Lung (tissue), 12 donors: ENCODE data around the gene STAC3. TPM values are rescaled to one million over a fixed set of nuclear protein-coding genes. Genes with fewer than 3 reads are reported as not detected.

Experiments
- ATAC-seq: fragments of 200-7000 bp; cut with Tn5 transposase; one replicate; pipeline ENCODE4 v1.9.1; 2020; ENCODE audit warnings: moderate number of reproducible peaks; ENCODE audit not compliant: insufficient read depth, low FRiP score
- DNase-seq, 3 donors: peaks; one replicate each; pipeline ENCODE4 v3.0.0-alpha.2; 2013 to 2017
- H3K27ac ChIP-seq, 2 donors: one replicate each; pipeline ENCODE4 v1.5.1; 2013; ENCODE audit warnings: mild to moderate bottlenecking in 2 of 2, moderate library complexity in 2 of 2, control low read depth in 1 of 2, inconsistent platforms in 1 of 2, low read depth in 1 of 2, low read length in 1 of 2
- H3K27me3 ChIP-seq, 3 donors: one replicate each; pipeline ENCODE4 v1.5.1; 2013; ENCODE audit warnings: low read length in 2 of 3; ENCODE audit not compliant: control insufficient read depth in 3 of 3, insufficient read depth in 3 of 3
- H3K36me3 ChIP-seq, 4 donors: one replicate each; pipeline ENCODE4 v1.5.1; 2013; ENCODE audit warnings: low read length in 4 of 4, mild to moderate bottlenecking in 1 of 4, moderate library complexity in 1 of 4; ENCODE audit not compliant: control insufficient read depth in 4 of 4, insufficient read depth in 4 of 4
- H3K4me1 ChIP-seq, 5 donors: one replicate each; pipeline ENCODE4 v1.5.1; 2013; ENCODE audit warnings: low read length in 5 of 5, mild to moderate bottlenecking in 2 of 5, moderate library complexity in 1 of 5; ENCODE audit not compliant: control insufficient read depth in 5 of 5, insufficient read depth in 5 of 5
- H3K4me3 ChIP-seq: one replicate; pipeline ENCODE4 v1.5.1; 2013; ENCODE audit warnings: mild to moderate bottlenecking, control low read depth, moderate library complexity
- H3K9ac ChIP-seq, 2 donors: one replicate each; pipeline ENCODE4 v1.5.1; 2013; ENCODE audit warnings: low read length in 2 of 2, control low read depth in 1 of 2; ENCODE audit not compliant: insufficient read depth in 1 of 2
- H3K9me3 ChIP-seq, 4 donors: one replicate each; pipeline ENCODE4 v1.5.1; 2013; ENCODE audit warnings: low read length in 3 of 4, mild to moderate bottlenecking in 1 of 4, moderate library complexity in 1 of 4; ENCODE audit not compliant: control insufficient read depth in 4 of 4, insufficient read depth in 3 of 4
- WGBS, 2 donors: extraction: QIAGEN DNeasy Blood & Tissue Kit; methylation state at CpG; one replicate each; pipeline ENCODE4 v1.1.7; 2013; 5-methylcytosine and 5-hydroxymethylcytosine counted together
- polyA plus RNA-seq, 2 donors: library from polyadenylated mRNA; stranded (reverse); fragments of 200-250 nt; gene quantifications; one replicate each; pipeline ENCODE4 v1.2.1, GENCODE V29; 2013
- total RNA-seq, 2 donors: library from RNA; depleted of rRNA in 1 of 2; stranded (reverse); fragments of >200 nt in 1 of 2; gene quantifications; one replicate each; pipeline ENCODE4 v1.2.1, GENCODE V29; 2014 to 2021
- TF ChIP-seq, protein P1 (sequence below): IDR thresholded peaks from 2 replicates; pipeline ENCODE4 v1.5.1; 2012; ENCODE audit warnings: mild to moderate bottlenecking; ENCODE audit errors: control extremely low read depth, extremely low read depth
- donor health status: control.
- donor health status: control.
- donor health status: Bipolar disorder and iron deficiency.
- donor health status: healthy.
- donor health status: DM: yes; HTN: yes; CAD: no.

Gene STAC3
- total and polyA plus RNA-seq, 4 donors: 1.7 to 7.4 (median 6.4) TPM

DNA sequence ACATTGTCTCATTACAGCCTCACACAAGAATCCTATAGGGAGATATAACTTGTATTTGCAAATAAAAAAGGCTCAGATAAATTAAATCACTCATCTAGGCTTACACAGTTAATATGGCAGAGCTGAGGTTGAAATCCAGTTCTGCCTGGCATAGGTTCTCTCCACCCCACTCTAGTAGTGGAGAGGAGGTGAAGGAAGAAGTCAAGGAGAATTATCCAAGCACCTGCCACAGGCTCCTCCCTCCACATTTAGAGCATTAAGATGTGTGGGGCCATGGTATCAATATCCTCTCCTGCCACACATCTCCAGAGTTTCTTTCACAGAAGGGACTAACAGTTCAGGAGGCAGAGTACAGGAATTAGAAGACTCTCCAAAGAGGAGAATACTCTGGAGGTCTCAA, 22.5 kb upstream of the STAC3 start:
- Histone ChIP-seq H3K36me3 (peaks cover 16 to 24% (median 18%) of the 10 kb centered on the region in 4 donors), H3K9me3 (no peaks in the 10 kb centered on the region), H3K9ac (no peak overlapping the region), H3K27me3 (no peaks in the 10 kb centered on the region), H3K4me1 (peaks cover 0 to 8% (median 0%) of the 10 kb centered on the region in 5 donors), H3K27ac (no peak overlapping the region), H3K4me3 (no peak overlapping the region)
- ATAC-seq: no peak
- no peak for DNase-seq
- TF ChIP-seq, protein P1, sequence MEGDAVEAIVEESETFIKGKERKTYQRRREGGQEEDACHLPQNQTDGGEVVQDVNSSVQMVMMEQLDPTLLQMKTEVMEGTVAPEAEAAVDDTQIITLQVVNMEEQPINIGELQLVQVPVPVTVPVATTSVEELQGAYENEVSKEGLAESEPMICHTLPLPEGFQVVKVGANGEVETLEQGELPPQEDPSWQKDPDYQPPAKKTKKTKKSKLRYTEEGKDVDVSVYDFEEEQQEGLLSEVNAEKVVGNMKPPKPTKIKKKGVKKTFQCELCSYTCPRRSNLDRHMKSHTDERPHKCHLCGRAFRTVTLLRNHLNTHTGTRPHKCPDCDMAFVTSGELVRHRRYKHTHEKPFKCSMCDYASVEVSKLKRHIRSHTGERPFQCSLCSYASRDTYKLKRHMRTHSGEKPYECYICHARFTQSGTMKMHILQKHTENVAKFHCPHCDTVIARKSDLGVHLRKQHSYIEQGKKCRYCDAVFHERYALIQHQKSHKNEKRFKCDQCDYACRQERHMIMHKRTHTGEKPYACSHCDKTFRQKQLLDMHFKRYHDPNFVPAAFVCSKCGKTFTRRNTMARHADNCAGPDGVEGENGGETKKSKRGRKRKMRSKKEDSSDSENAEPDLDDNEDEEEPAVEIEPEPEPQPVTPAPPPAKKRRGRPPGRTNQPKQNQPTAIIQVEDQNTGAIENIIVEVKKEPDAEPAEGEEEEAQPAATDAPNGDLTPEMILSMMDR: no peak

DNA sequence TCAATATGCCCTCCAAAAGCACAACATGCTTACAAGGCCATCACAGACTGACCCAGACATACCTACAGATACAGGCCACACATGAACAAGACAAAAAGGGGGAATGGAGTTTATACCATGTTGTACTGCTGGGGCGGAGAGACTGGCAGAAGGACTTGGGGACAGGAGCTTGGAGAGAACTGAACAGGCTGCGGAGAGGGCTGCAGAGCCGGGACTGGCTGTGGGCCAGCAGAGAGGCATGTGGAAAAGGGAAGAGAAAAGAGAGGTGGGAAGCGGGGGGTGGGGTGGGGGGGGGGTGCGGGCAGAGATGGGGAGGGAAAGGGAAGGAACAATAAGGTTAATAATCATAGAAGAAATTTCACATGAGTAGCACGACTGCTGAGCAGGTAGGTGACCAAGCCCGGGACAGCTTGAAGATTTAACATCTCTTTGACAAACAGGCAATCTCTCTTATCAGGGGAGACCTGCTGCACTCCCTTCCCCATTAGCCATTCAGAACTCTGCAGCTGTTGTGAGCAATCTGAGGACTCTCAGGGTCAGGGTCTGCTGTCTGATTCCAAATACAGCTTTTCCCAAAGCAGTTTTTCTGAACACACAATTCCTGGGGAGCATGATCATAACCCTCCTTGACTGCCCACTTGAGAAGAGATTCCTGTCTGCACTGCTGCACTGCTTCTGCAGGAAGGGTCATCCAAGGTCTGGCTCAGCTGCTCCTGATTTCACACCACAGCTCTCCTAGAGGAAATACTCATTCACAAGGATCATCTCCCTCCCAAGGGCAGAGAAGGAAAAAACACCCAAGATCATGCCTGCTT, 21.6 kb upstream of the STAC3 start:
- no peak overlapping the region for H3K9ac ChIP-seq
- TF ChIP-seq, protein P1: no peak
- H3K27me3 ChIP-seq: no peaks in the 10 kb centered on the region
- peak overlapping the region; percentile 6 to 11 for H3K27ac ChIP-seq
- ATAC-seq (no peak), DNase-seq (no peak)
- H3K9me3 ChIP-seq: no peaks in the 10 kb centered on the region
- H3K4me1 ChIP-seq: peaks cover 0 to 8% (median 0%) of the 10 kb centered on the region in 5 donors
- H3K4me3 ChIP-seq: no peak overlapping the region
- WGBS, 2 donors: 60 to 67% methylated on average over 7 of the region's 7 CpGs
- peaks cover 11 to 29% (median 24%) of the 10 kb centered on the region in 4 donors for H3K36me3 ChIP-seq

DNA sequence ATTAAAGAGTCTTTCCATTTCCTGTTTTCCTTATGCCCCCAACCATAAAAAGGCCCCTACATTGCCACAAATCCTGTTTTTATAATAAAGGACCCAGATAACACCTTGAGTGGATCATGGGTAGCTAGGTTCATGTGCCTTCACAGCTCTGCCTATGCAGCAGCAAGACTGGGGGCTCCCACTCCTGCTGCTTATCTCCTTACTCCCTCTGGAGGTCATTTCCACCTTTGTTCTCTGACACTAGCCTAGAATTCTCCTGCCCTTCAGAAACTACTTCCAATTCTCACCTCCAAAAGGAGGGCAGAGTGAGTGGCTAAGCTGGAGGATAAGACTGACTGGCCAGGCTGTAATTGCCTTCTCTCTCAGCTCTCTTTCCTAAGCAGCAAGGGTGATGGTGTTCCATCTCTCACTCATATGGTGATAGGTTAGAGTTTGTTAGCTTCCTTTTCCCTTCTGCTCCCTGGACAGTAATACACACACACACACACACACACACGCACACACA, 20.0 kb upstream of the STAC3 start:
- DNase-seq (no peak), ATAC-seq (no peak)
- no peaks in the 10 kb centered on the region for H3K27me3 ChIP-seq
- H3K9ac ChIP-seq: no peak overlapping the region
- TF ChIP-seq, protein P1: no peak
- peaks cover 0 to 8% (median 0%) of the 10 kb centered on the region in 5 donors for H3K4me1 ChIP-seq
- no peak overlapping the region for H3K4me3 ChIP-seq
- H3K36me3 ChIP-seq: peaks cover 15 to 34% (median 29%) of the 10 kb centered on the region in 4 donors
- H3K9me3 ChIP-seq: peaks cover 0 to 3% (median 1%) of the 10 kb centered on the region in 4 donors
- 88 to 100% methylated on average over 1 of the region's 1 CpG for WGBS, 2 donors
- no peak overlapping the region for H3K27ac ChIP-seq
